ENCODE measurements around the gene SLC9A7. TPM values are rescaled to one million over a fixed set of nuclear protein-coding genes. Genes with fewer than 3 reads are reported as not detected.

The SLC9A7 gene
- total and polyA plus RNA-seq, 2 experiments from 2014 or later, result 2.5 to 15.4 TPM

DNA sequence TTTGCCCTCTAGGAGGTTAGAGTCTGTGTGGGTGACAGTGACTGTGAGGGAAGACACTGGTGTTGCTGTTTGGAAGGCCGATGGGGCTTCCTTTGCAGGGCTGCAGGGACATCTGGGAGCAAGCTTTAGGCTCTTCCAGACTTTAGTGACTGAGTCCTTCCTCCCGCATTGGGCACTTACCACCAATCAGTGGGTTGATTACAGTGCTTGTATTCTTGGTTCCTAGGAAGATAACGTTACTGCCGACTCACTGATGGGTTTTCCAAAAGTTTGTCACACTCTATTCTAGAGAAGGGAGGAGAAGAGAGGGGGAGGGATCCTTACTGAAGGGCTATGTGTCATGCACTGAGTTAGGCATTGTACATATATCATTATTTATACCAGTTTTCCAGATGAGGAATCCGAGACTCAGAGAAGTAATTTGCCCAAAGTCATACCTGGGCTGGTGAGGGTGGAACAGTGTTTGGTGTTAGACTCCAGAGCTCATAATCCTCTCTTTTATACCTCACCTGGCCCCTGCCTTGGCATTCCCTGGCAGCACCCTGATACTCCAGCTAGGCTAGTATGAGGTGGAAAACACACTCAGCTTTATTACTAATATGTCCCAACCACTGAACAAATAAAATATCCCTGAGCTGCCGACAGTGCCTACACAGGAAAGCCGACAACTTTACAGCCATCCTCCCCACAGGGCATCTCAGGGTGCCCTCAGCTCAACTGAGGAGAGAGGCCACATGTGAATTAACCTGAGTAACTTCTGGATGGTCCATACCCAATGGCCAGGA, 181.5 kb downstream of the SLC9A7 start (continued):
- TF ChIP-seq, protein P1, sequence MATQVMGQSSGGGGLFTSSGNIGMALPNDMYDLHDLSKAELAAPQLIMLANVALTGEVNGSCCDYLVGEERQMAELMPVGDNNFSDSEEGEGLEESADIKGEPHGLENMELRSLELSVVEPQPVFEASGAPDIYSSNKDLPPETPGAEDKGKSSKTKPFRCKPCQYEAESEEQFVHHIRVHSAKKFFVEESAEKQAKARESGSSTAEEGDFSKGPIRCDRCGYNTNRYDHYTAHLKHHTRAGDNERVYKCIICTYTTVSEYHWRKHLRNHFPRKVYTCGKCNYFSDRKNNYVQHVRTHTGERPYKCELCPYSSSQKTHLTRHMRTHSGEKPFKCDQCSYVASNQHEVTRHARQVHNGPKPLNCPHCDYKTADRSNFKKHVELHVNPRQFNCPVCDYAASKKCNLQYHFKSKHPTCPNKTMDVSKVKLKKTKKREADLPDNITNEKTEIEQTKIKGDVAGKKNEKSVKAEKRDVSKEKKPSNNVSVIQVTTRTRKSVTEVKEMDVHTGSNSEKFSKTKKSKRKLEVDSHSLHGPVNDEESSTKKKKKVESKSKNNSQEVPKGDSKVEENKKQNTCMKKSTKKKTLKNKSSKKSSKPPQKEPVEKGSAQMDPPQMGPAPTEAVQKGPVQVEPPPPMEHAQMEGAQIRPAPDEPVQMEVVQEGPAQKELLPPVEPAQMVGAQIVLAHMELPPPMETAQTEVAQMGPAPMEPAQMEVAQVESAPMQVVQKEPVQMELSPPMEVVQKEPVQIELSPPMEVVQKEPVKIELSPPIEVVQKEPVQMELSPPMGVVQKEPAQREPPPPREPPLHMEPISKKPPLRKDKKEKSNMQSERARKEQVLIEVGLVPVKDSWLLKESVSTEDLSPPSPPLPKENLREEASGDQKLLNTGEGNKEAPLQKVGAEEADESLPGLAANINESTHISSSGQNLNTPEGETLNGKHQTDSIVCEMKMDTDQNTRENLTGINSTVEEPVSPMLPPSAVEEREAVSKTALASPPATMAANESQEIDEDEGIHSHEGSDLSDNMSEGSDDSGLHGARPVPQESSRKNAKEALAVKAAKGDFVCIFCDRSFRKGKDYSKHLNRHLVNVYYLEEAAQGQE (IDR thresholded peaks at IDR 0.05; ENCODE audit: unreplicated experiment), result no peak
- TF ChIP-seq EZH2 (IDR thresholded peaks at IDR 0.05; ENCODE audit: low read depth, unreplicated experiment) (no peak), ZNF331 (CRISPR knock-in tag; IDR thresholded peaks at IDR 0.05; ENCODE audit: low read depth) (no peak)

DNA sequence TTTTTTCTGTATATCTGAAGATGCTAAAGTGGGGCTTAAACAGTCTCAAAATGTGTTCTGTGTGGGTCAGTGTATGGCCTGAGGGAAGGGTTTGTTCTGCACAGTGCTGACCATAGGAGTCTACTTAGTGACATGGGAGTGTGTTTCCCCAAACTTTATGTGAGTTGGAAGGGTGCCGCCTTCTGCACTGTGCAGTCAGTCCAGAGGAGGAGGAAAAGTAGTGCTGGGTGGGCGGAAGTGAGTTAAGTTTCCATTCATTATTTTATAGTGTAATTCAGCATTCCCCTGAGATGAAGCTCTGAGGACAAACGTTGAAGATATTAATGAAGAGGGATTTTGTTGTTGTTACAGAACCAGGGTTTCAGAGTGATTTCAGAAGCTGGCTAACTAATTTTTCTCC, 182.5 kb downstream of the SLC9A7 start:
- Histone ChIP-seq H3K4me1 (ENCODE audit: insufficient read depth) (peaks cover 10% of the 10 kb centered on the region; the same call in 1 of the 2 replicates), H2AFZ (no peak overlapping the region), H3K36me3 (ENCODE audit: insufficient read depth) (no peaks in the 10 kb centered on the region), H3K27ac (ENCODE audit: low read depth) (no peak overlapping the region), H3K4me3 (peak overlapping the region; percentile 73), H3K79me2 (replicated peaks; ENCODE audit: insufficient read depth) (peaks cover 55% of the 10 kb centered on the region), H3F3A (replicated peaks; ENCODE audit: low read depth) (no peaks in the 10 kb centered on the region), H3K9me2 (ENCODE audit: insufficient read depth) (no peaks in the 10 kb centered on the region), H3K27me3 (ENCODE audit: insufficient read depth) (peaks cover 18% of the 10 kb centered on the region; the same call in 1 of the 2 replicates), H4K20me1 (replicated peaks; ENCODE audit: insufficient read depth) (no peaks in the 10 kb centered on the region), H3K4me2 (peak overlapping the region; percentile 86)
- no peak overlapping the region for H3K27ac Mint-ChIP-seq
- peaks cover 29% of the 10 kb centered on the region for H3K4me1 Mint-ChIP-seq
- DNase-seq (ENCODE audit: low spot score) (no peak), ATAC-seq (no peak)
- H3K36me3 Mint-ChIP-seq (ENCODE audit: low read depth), result peaks cover 19% of the 10 kb centered on the region
- H3K27me3 Mint-ChIP-seq (ENCODE audit: insufficient read depth, low read depth, poor library complexity), result peaks cover 11% of the 10 kb centered on the region
- no peaks in the 10 kb centered on the region; the same call in 2 of the 3 replicates for H3K9me3 Mint-ChIP-seq
- peak overlapping the region; percentile 89 for H3K4me3 Mint-ChIP-seq
- TF ChIP-seq NANOG (IDR thresholded peaks at IDR 0.05; ENCODE audit: borderline replicate concordance), result no peak
- TF ChIP-seq ZNF331 (CRISPR knock-in tag; IDR thresholded peaks at IDR 0.05; ENCODE audit: low read depth), result no peak
- TF ChIP-seq, protein P2, sequence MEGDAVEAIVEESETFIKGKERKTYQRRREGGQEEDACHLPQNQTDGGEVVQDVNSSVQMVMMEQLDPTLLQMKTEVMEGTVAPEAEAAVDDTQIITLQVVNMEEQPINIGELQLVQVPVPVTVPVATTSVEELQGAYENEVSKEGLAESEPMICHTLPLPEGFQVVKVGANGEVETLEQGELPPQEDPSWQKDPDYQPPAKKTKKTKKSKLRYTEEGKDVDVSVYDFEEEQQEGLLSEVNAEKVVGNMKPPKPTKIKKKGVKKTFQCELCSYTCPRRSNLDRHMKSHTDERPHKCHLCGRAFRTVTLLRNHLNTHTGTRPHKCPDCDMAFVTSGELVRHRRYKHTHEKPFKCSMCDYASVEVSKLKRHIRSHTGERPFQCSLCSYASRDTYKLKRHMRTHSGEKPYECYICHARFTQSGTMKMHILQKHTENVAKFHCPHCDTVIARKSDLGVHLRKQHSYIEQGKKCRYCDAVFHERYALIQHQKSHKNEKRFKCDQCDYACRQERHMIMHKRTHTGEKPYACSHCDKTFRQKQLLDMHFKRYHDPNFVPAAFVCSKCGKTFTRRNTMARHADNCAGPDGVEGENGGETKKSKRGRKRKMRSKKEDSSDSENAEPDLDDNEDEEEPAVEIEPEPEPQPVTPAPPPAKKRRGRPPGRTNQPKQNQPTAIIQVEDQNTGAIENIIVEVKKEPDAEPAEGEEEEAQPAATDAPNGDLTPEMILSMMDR (conservative IDR thresholded peaks at IDR 0.05; ENCODE audit: low read depth in 2 of 2), result no peak
- no peak for TF ChIP-seq EZH2 (IDR thresholded peaks at IDR 0.05; ENCODE audit: low read depth, unreplicated experiment)
- TF ChIP-seq, protein P3, sequence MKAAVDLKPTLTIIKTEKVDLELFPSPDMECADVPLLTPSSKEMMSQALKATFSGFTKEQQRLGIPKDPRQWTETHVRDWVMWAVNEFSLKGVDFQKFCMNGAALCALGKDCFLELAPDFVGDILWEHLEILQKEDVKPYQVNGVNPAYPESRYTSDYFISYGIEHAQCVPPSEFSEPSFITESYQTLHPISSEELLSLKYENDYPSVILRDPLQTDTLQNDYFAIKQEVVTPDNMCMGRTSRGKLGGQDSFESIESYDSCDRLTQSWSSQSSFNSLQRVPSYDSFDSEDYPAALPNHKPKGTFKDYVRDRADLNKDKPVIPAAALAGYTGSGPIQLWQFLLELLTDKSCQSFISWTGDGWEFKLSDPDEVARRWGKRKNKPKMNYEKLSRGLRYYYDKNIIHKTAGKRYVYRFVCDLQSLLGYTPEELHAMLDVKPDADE (IDR thresholded peaks at IDR 0.05), result no peak
- TF ChIP-seq, protein P1 (IDR thresholded peaks at IDR 0.05; ENCODE audit: unreplicated experiment), result no peak
- no peak for TF ChIP-seq ZNF114 (CRISPR knock-in tag; IDR thresholded peaks at IDR 0.05)
- TF ChIP-seq EZH2phosphoT487 (IDR thresholded peaks at IDR 0.05; ENCODE audit: unreplicated experiment), result no peak
- no peak for TF ChIP-seq JUNB (IDR thresholded peaks at IDR 0.05; ENCODE audit: unreplicated experiment)
- TF ChIP-seq STAT1 (IDR thresholded peaks at IDR 0.05; ENCODE audit: unreplicated experiment), result no peak
- TF ChIP-seq POLR2AphosphoS5 (IDR thresholded peaks at IDR 0.05; ENCODE audit: low read depth), result no peak

Measured in GM23338 (cell line).